Measurements from ENCODE around the gene INA. TPM values are rescaled to one million over a fixed set of nuclear protein-coding genes. Genes with fewer than 3 reads are reported as not detected.

INA gene
- total RNA-seq, 1 donor from 2014 or later: 0.08 TPM

GRCh38 chr10:103262229-103262628, 14.7 kb upstream of the INA start:
- intact Hi-C loops (cut with DNase I): no loop called here
- no peak for DNase-seq (ENCODE audit: low spot score)

DNA sequence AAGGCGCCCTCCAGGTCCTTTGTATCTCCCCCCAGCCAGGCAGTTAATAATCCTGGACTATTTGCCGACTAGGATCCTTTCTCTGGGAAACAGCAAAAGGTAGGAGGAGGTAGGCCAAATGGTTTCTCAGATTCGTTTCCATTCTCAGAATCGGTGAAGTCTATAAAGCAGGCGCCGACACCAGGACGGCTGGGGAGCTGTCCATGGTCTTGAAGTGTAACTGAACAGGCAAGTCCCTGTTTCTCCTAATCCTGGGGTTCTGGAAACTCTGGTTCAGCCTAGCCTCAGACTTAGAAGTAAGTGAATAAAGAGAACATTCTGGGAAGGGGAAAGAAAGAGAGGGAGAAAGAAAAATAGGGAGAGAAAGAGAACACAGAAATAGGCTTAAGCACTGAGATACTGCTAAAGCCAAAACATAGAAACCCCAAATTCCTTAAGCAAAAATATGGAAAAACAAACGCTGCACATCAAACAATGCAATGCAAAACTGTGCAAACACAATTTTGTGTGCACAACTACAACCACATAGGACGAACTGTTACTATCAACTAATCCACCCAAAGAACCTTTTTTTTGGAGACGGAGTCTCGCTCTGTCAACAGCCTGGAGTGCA, 11.1 kb upstream of the INA start:
- no peak for DNase-seq (ENCODE audit: low spot score)
- intact Hi-C loops (cut with DNase I): no loop called here

DNA sequence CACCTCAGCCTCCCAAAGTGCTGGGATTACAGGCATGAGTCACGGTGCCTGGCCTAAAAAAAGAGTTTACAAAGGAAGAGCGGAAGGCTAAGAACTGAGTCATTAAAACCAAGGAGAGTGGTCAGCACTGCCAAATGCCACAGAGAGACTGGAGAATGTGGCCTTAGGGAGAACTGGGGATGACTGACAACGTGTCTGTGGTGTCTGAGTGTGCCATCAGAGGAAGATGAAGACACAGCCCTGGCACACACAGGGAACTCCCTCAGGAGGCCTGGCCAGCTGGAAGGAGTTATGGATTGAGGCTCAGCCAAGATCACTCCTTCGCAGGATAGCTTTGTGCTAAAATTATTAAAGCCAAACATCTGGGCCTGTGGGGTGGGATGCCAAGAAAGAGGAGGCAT, 3.9 kb upstream of the INA start:
- intact Hi-C loops (cut with DNase I): no loop called here
- no peak for DNase-seq (ENCODE audit: low spot score)

GRCh38 chr10:103276251-103276895, 565 bp upstream of the INA start:
- intact Hi-C loops (cut with DNase I): no loop called here

DNA sequence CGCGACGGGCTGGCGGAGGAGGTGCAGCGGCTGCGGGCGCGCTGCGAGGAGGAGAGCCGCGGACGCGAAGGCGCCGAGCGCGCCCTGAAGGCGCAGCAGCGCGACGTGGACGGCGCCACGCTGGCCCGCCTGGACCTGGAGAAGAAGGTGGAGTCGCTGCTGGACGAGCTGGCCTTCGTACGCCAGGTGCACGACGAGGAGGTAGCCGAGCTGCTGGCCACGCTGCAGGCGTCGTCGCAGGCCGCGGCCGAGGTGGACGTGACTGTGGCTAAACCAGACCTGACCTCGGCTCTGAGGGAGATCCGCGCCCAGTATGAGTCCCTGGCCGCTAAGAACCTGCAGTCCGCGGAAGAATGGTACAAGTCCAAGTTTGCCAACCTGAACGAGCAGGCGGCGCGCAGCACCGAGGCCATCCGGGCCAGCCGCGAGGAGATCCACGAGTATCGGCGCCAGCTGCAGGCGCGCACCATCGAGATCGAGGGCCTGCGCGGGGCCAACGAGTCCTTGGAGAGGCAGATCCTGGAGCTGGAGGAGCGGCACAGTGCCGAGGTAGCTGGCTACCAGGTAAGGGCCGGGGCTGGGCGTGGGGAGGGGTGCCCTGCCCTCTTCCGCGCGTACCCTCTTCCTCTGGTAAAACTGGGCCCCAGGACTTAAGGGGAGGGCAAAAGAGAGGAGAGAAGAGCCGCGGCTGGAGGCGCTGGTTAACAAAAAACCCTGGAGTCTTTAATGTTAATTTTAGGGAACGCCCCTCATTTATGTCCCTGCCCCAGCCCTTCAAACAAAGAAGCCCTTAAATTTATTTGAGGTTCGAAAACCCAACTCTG, 987 bp downstream of the INA start:
- DNase-seq (ENCODE audit: low spot score): no peak
- intact Hi-C loops (cut with DNase I): no loop called here

More at GRCh38 chr10:103276251-103276895, 565 bp upstream of the INA start:
- no peak for DNase-seq (ENCODE audit: low spot score)

- intact Hi-C loops (cut with DNase I): no loop called here
- no peak for DNase-seq (ENCODE audit: low spot score)
Measured at GRCh38 chr10:103278537-103278823, 1.5 kb downstream of the INA start.

DNA sequence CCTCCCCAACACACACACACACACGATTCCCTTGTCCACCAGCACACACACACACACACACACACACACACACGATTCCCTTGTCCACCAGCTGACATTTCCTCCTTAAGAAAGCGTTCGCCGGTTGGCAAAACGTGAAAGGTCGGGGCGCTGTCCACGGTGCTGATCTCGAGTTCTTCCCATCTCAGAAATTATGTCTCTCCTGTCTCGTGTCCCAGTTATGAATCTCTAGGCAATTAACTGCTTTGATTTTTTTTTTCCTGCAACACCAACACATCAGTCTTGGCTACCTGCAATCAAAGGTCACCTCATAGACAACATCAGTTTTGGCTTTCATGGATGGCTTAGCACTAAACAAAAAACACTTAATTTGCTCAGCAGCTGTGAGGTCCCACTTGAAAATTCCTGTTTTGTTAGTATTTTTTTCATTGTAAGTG, 1.9 kb downstream of the INA start:
- DNase-seq (ENCODE audit: low spot score): no peak
- intact Hi-C loops (cut with DNase I): no loop called here

GRCh38 chr10:103280031-103280430, 3.1 kb downstream of the INA start:
- intact Hi-C loops (cut with DNase I): no loop called here
- DNase-seq (ENCODE audit: low spot score): no peak

GRCh38 chr10:103280506-103280905, 3.6 kb downstream of the INA start:
- intact Hi-C loops (cut with DNase I): no loop called here

GRCh38 chr10:103281753-103282152, 4.8 kb downstream of the INA start:
- no peak for DNase-seq (ENCODE audit: low spot score)
- intact Hi-C loops (cut with DNase I): no loop called here

More at GRCh38 chr10:103280506-103280905, 3.6 kb downstream of the INA start:
- no peak for DNase-seq (ENCODE audit: low spot score)

DNA sequence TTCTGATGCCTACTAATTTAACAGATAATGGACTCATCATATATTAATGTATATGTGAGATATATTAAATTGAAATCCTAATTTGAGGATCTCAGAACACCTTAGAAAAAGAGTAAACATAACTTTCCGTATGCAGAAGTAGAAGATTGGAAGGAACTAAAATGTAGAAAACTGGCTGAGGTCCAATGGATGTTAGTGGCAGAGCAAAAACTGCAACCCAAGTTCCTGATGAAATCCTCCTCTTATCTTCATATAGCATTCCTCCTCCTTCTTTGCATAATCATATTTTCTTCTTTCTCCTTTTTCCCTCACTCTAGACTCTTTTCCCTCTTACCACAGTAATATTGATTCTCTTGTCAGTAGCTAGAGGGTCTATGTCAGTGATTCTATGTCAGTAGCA, 6.0 kb downstream of the INA start:
- no peak for DNase-seq (ENCODE audit: low spot score)
- intact Hi-C loops (cut with DNase I): no loop called here

DNA sequence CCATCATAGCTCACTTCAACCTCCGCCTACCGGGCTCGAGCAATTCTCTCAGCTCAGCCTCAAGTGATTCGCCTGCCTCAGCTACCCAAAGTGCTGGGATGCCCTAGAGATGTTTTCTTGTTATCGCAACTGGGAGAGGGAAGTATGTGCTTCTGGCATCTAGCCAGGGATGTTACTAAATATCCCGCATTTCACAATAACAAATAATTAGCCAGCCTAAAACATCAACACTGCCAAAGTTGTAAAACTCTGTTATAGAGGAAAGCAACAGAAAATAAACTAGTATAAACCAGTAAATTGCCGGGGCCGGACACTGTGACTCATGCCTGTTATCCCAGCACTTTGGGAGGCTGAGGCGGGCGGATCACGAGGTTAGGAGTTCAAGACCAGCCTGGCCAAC, 7.2 kb downstream of the INA start:
- DNase-seq (ENCODE audit: low spot score): no peak
- intact Hi-C loops (cut with DNase I): no loop called here

DNA sequence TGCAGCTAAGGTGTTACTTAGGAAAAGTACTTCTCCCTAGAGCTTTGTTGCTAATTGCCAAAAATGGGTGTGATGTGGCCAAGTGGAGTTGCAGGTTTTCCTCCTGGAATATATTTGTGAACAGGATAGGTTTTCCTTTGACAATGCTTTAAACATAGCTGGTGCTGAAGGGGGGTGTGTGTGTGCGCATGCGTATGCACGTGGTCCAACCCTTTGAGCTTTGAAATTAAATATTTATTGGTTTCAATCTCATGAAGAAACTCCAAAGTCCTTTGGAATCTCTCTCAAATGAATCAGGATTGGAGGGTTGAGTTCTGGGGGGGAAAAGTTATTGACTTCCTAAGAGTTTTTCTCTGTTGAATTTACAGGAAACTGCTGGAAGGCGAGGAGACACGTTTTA, 11.1 kb downstream of the INA start:
- intact Hi-C loops (cut with DNase I): no loop called here
- no peak for DNase-seq (ENCODE audit: low spot score)

DNA sequence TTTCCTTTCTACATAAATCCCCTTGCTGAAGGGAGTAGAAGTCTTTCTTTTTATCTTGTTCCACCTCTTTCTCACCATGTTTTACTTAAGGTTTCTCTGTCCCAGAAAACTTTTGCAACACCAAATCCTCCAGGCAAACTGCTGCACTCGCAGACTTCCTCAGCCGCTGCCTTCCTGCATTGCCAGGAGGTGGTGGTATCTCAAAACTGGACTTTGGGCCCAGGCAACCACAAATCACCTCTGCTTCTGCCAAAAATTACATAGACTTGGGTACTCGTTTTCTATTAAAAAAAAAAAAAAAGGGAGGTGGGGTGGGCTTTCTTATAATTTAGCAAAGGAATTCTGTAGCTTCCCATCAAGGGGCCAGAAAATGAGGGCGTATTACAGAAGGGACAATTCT, 14.7 kb downstream of the INA start:
- no peak for DNase-seq (ENCODE audit: low spot score)
- intact Hi-C loops (cut with DNase I): no loop called here

GRCh38 chr10:103295374-103296015, 18.6 kb downstream of the INA start:
- intact Hi-C loops (cut with DNase I): no loop called here
- DNase-seq (ENCODE audit: low spot score): no peak

GRCh38 chr10:103307594-103307993, 30.7 kb downstream of the INA start:
- no peak for DNase-seq (ENCODE audit: low spot score)
- intact Hi-C loops (cut with DNase I): no loop called here

GRCh38 chr10:103310197-103310596, 33.3 kb downstream of the INA start:
- intact Hi-C loops (cut with DNase I): no loop called here
- DNase-seq (ENCODE audit: low spot score): no peak

GRCh38 chr10:103316087-103316486, 39.1 kb downstream of the INA start:
- no peak for DNase-seq (ENCODE audit: low spot score)
- intact Hi-C loops (cut with DNase I): no loop called here

GRCh38 chr10:103327906-103328305, 51.0 kb downstream of the INA start:
- intact Hi-C loops (cut with DNase I): no loop called here

GRCh38 chr10:103333934-103334520, 57.1 kb downstream of the INA start:
- DNase-seq (ENCODE audit: low spot score): no peak
- intact Hi-C loops (cut with DNase I): loop anchor here (10.0 kb wide), 1 partner anchor 419 kb away; the partner anchor contains the start of gene CNNM2

More at GRCh38 chr10:103327906-103328305, 51.0 kb downstream of the INA start:
- no peak for DNase-seq (ENCODE audit: low spot score)
